ENCODE data around the gene RPS6KB2. TPM values are rescaled to one million over a fixed set of nuclear protein-coding genes. Genes with fewer than 3 reads are reported as not detected.

Gene RPS6KB2
- total and polyA plus RNA-seq, 2 of the 4 experiments (the other 2 are of a cell fraction) = 50.7 to 58.4 TPM

DNA sequence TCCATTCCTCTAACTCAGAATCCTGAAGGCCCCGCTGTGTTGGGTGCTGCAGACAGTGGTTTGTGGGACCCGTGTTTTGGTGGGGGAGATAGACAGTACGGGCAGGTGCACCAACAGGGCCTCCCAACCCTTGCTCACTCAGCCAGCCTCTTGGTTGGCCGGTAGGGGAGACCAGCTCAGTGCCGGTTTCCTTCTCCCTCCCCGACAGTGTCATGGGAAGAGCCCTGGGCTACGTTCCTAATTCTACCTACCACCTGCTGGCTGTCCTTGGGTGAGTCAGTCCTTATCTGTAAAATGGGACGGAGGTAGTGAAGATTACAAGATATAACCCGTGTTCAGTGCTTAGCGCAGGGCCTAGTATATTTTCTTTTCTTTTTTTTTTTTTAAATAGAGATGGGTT lies 34.9 kb downstream of the RPS6KB2 start:
- Histone ChIP-seq H2BK120ac (ENCODE audit: low read depth, low read length) (no peak overlapping the region), H3K18ac (ENCODE audit: low read depth, low read length) (no peak overlapping the region), H3K27ac (ENCODE audit: insufficient read depth, low read length) (no peak overlapping the region), H4K8ac (ENCODE audit: low read depth in 2 of 2, low read length in 2 of 2) (no peak overlapping the region), H2AK5ac (ENCODE audit: low read depth, low read length) (no peak overlapping the region), H4K5ac (ENCODE audit: low read depth, low read length) (no peak overlapping the region), H3K9me3 (ENCODE audit: control insufficient read depth, insufficient read depth, low read length) (no peaks in the 10 kb centered on the region), H2AFZ (replicated peaks; ENCODE audit: low read length, poor library complexity) (no peak overlapping the region), H3K56ac (ENCODE audit: extremely low read depth, insufficient read depth, low read length) (no peak overlapping the region), H3K4me3 (ENCODE audit: insufficient read depth, low read depth, low read length) (no peak overlapping the region), H2BK20ac (ENCODE audit: low read depth, low read length) (no peak overlapping the region), H3K27me3 (ENCODE audit: control insufficient read depth, insufficient read depth, low read length) (peaks cover 3% of the 10 kb centered on the region), H3K9ac (ENCODE audit: low read depth, low read length) (no peak overlapping the region), H4K20me1 (ENCODE audit: insufficient read depth, low read length) (no peaks in the 10 kb centered on the region), H3K23ac (ENCODE audit: low read depth, low read length) (no peak overlapping the region), H3K79me1 (ENCODE audit: low read depth in 1 of 2, low read length in 2 of 2) (peaks cover 4 to 19% of the 10 kb centered on the region in 2 experiments; a peak in 2 of 4 replicates), H3K14ac (replicated peaks; ENCODE audit: low read depth, low read length) (no peak overlapping the region), H3K9me1 (ENCODE audit: insufficient read depth, low read length) (peaks cover 12% of the 10 kb centered on the region), H2BK5ac (ENCODE audit: low read depth, low read length, poor library complexity, severe bottlenecking) (no peak overlapping the region), H3K4me2 (ENCODE audit: low read depth, low read length) (no peak overlapping the region), H3K4me1 (ENCODE audit: control insufficient read depth, insufficient read depth, low read length) (peaks cover 7% of the 10 kb centered on the region), H2AK9ac (replicated peaks; ENCODE audit: low read depth, low read length, poor library complexity) (no peak overlapping the region), H4K91ac (ENCODE audit: insufficient read depth, low read depth, low read length) (no peak overlapping the region), H3K36me3 (ENCODE audit: control insufficient read depth, insufficient read depth, low read length) (peaks cover 2% of the 10 kb centered on the region; the same call in 1 of the 2 replicates), H3K4ac (ENCODE audit: low read depth, low read length) (no peak overlapping the region), H2BK15ac (ENCODE audit: low read depth, low read length) (no peak overlapping the region)
- no peak for TF ChIP-seq RCOR1 (IDR thresholded peaks at IDR 0.05; ENCODE audit: insufficient replicate concordance, low read length)
- TF ChIP-seq BHLHE40 (IDR thresholded peaks at IDR 0.05; ENCODE audit: low read depth, low read length) = no peak
- TF ChIP-seq POLR2A (IDR thresholded peaks at IDR 0.05; ENCODE audit: low read depth, low read length) = no peak
- TF ChIP-seq, protein P1, sequence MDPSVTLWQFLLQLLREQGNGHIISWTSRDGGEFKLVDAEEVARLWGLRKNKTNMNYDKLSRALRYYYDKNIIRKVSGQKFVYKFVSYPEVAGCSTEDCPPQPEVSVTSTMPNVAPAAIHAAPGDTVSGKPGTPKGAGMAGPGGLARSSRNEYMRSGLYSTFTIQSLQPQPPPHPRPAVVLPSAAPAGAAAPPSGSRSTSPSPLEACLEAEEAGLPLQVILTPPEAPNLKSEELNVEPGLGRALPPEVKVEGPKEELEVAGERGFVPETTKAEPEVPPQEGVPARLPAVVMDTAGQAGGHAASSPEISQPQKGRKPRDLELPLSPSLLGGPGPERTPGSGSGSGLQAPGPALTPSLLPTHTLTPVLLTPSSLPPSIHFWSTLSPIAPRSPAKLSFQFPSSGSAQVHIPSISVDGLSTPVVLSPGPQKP (IDR thresholded peaks at IDR 0.05; ENCODE audit: borderline replicate concordance, low read depth, low read length) = no peak
- TF ChIP-seq FOS (IDR thresholded peaks at IDR 0.05; ENCODE audit: low read depth, low read length) = no peak
- TF ChIP-seq SMC3 (IDR thresholded peaks at IDR 0.05; ENCODE audit: low read depth, low read length) = no peak
- no peak for TF ChIP-seq CHD1 (IDR thresholded peaks at IDR 0.05; ENCODE audit: low read depth, low read length)
- TF ChIP-seq RAD21 (IDR thresholded peaks at IDR 0.05; ENCODE audit: low read length) = no peak
- TF ChIP-seq MAFK (IDR thresholded peaks at IDR 0.05; ENCODE audit: low read depth, low read length) = no peak
- TF ChIP-seq, protein P2, sequence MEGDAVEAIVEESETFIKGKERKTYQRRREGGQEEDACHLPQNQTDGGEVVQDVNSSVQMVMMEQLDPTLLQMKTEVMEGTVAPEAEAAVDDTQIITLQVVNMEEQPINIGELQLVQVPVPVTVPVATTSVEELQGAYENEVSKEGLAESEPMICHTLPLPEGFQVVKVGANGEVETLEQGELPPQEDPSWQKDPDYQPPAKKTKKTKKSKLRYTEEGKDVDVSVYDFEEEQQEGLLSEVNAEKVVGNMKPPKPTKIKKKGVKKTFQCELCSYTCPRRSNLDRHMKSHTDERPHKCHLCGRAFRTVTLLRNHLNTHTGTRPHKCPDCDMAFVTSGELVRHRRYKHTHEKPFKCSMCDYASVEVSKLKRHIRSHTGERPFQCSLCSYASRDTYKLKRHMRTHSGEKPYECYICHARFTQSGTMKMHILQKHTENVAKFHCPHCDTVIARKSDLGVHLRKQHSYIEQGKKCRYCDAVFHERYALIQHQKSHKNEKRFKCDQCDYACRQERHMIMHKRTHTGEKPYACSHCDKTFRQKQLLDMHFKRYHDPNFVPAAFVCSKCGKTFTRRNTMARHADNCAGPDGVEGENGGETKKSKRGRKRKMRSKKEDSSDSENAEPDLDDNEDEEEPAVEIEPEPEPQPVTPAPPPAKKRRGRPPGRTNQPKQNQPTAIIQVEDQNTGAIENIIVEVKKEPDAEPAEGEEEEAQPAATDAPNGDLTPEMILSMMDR (conservative IDR thresholded peaks at IDR 0.05; ENCODE audit: low read depth, low read length) = no peak
- TF ChIP-seq, protein P3, sequence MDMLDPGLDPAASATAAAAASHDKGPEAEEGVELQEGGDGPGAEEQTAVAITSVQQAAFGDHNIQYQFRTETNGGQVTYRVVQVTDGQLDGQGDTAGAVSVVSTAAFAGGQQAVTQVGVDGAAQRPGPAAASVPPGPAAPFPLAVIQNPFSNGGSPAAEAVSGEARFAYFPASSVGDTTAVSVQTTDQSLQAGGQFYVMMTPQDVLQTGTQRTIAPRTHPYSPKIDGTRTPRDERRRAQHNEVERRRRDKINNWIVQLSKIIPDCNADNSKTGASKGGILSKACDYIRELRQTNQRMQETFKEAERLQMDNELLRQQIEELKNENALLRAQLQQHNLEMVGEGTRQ (IDR thresholded peaks at IDR 0.05; ENCODE audit: low read depth, low read length) = no peak
- TF ChIP-seq CEBPB (IDR thresholded peaks at IDR 0.05; ENCODE audit: low read depth, low read length) = no peak
- TF ChIP-seq MXI1 (IDR thresholded peaks at IDR 0.05; ENCODE audit: borderline replicate concordance, low read depth, low read length) = no peak
- TF ChIP-seq NFE2L2 (IDR thresholded peaks at IDR 0.05; ENCODE audit: low read depth, low read length) = no peak
- no peak for TF ChIP-seq RFX5 (IDR thresholded peaks at IDR 0.05; ENCODE audit: low read depth, low read length)
- no peak for TF ChIP-seq MAZ (IDR thresholded peaks at IDR 0.05; ENCODE audit: borderline replicate concordance, low read depth, low read length)
- CTCF ChIA-PET = no interaction called here
- BruUV-seq (replicated peaks) = no TSS peak
- WGBS, 2 experiments (ENCODE audit: extremely low coverage in 2 of 2, insufficient read length in 1 of 2) = no CpG with 5 or more reads among the region's 10 CpGs
- no peak for DNase-seq
- in situ Hi-C loops (cut with MboI; ENCODE audit: low sequenced_read_pairs) (no loop called here), intact Hi-C loops (cut with micrococcal nuclease) (no loop called here), dilution Hi-C loops (cut with HindIII; ENCODE audit: low sequenced_read_pairs, unreplicated experiment) (no loop called here)
- no peak for ATAC-seq (ENCODE audit: low read depth)
- POLR2A ChIA-PET (ENCODE audit: unreplicated experiment) = no interaction called here
